ENCODE data around the gene PPP2R2C. TPM values are rescaled to one million over a fixed set of nuclear protein-coding genes. Genes with fewer than 3 reads are reported as not detected.

The PPP2R2C gene
- total and polyA plus RNA-seq, 2 of the 4 experiments (the other 2 are of a cell fraction): 0.03 TPM; not detected in 1

- H4K91ac ChIP-seq (ENCODE audit: insufficient read depth, low read depth, low read length): no peak overlapping the region
- intact Hi-C loops (cut with micrococcal nuclease): no loop called here
- peaks cover 26% of the 10 kb centered on the region; the same call in 1 of the 2 replicates for H3K36me3 ChIP-seq (ENCODE audit: control insufficient read depth, insufficient read depth, low read length)
- no peak overlapping the region for H3K4me3 ChIP-seq (ENCODE audit: insufficient read depth, low read depth, low read length)
- H3K27ac ChIP-seq (ENCODE audit: insufficient read depth, low read length): no peak overlapping the region
- peaks cover 22 to 63% of the 10 kb centered on the region in 2 experiments for H3K79me1 ChIP-seq (ENCODE audit: low read depth in 1 of 2, low read length in 2 of 2)
- peaks cover 66% of the 10 kb centered on the region for H4K20me1 ChIP-seq (ENCODE audit: insufficient read depth, low read length)
- no peak overlapping the region for H2AFZ ChIP-seq (replicated peaks; ENCODE audit: low read length, poor library complexity)
- no peak overlapping the region for H3K14ac ChIP-seq (replicated peaks; ENCODE audit: low read depth, low read length)
- WGBS, 2 experiments (ENCODE audit: extremely low coverage in 2 of 2, insufficient read length in 1 of 2): 96% methylated on average over 4 of the region's 10 CpGs; no CpG with 5 or more reads in 1 of the 2 experiments
- no peak for TF ChIP-seq SMC3 (IDR thresholded peaks at IDR 0.05; ENCODE audit: low read depth, low read length)
- TF ChIP-seq NFE2L2 (IDR thresholded peaks at IDR 0.05; ENCODE audit: low read depth, low read length): no peak
- no peak for TF ChIP-seq MXI1 (IDR thresholded peaks at IDR 0.05; ENCODE audit: borderline replicate concordance, low read depth, low read length)
- no peak for TF ChIP-seq RCOR1 (IDR thresholded peaks at IDR 0.05; ENCODE audit: insufficient replicate concordance, low read length)
- no peak for TF ChIP-seq POLR2A (IDR thresholded peaks at IDR 0.05; ENCODE audit: low read depth, low read length)
- TF ChIP-seq CEBPB (IDR thresholded peaks at IDR 0.05; ENCODE audit: low read depth, low read length): no peak
- no peak for TF ChIP-seq USF2 (IDR thresholded peaks at IDR 0.05; ENCODE audit: low read depth, low read length)
- no peak for TF ChIP-seq RAD21 (IDR thresholded peaks at IDR 0.05; ENCODE audit: low read length)
- TF ChIP-seq RFX5 (IDR thresholded peaks at IDR 0.05; ENCODE audit: low read depth, low read length): no peak
- no peak for TF ChIP-seq CHD1 (IDR thresholded peaks at IDR 0.05; ENCODE audit: low read depth, low read length)
- no peak for TF ChIP-seq ELK1 (IDR thresholded peaks at IDR 0.05; ENCODE audit: borderline replicate concordance, low read depth, low read length)
- TF ChIP-seq MAFK (IDR thresholded peaks at IDR 0.05; ENCODE audit: low read depth, low read length): no peak
- TF ChIP-seq MAZ (IDR thresholded peaks at IDR 0.05; ENCODE audit: borderline replicate concordance, low read depth, low read length): no peak
- no peak for TF ChIP-seq FOS (IDR thresholded peaks at IDR 0.05; ENCODE audit: low read depth, low read length)
- TF ChIP-seq CTCF (conservative IDR thresholded peaks at IDR 0.05; ENCODE audit: low read depth, low read length): no peak
- TF ChIP-seq BHLHE40 (IDR thresholded peaks at IDR 0.05; ENCODE audit: low read depth, low read length): no peak
- no peak overlapping the region for H3K56ac ChIP-seq (ENCODE audit: extremely low read depth, insufficient read depth, low read length)
- H4K8ac ChIP-seq (ENCODE audit: low read depth in 2 of 2, low read length in 2 of 2): no peak overlapping the region
- no peak overlapping the region for H3K18ac ChIP-seq (ENCODE audit: low read depth, low read length)
- no peak overlapping the region for H3K4me2 ChIP-seq (ENCODE audit: low read depth, low read length)
- DNase-seq (no peak), ATAC-seq (ENCODE audit: low read depth) (no peak)
- BruUV-seq (replicated peaks): no TSS peak
- H2BK15ac ChIP-seq (ENCODE audit: low read depth, low read length): no peak overlapping the region
- no peak overlapping the region for H4K5ac ChIP-seq (ENCODE audit: low read depth, low read length)
- ChIA-PET CTCF (no interaction called here), POLR2A (ENCODE audit: unreplicated experiment) (no interaction called here)
- no peak overlapping the region for H2BK5ac ChIP-seq (ENCODE audit: low read depth, low read length, poor library complexity, severe bottlenecking)
- H3K9me3 ChIP-seq (ENCODE audit: control insufficient read depth, insufficient read depth, low read length): no peaks in the 10 kb centered on the region
- peaks cover 41% of the 10 kb centered on the region for H3K4me1 ChIP-seq (ENCODE audit: control insufficient read depth, insufficient read depth, low read length)
- H2BK20ac ChIP-seq (ENCODE audit: low read depth, low read length): no peak overlapping the region
- H2AK5ac ChIP-seq (ENCODE audit: low read depth, low read length): no peak overlapping the region
- in situ Hi-C loops (cut with MboI; ENCODE audit: low sequenced_read_pairs): no loop called here
- H3K4ac ChIP-seq (ENCODE audit: low read depth, low read length): no peak overlapping the region
- no peak overlapping the region for H3K23ac ChIP-seq (ENCODE audit: low read depth, low read length)
- H3K27me3 ChIP-seq (ENCODE audit: control insufficient read depth, insufficient read depth, low read length): no peaks in the 10 kb centered on the region
- H2AK9ac ChIP-seq (replicated peaks; ENCODE audit: low read depth, low read length, poor library complexity): no peak overlapping the region
- no peak overlapping the region for H3K9ac ChIP-seq (ENCODE audit: low read depth, low read length)
- H2BK120ac ChIP-seq (ENCODE audit: low read depth, low read length): no peak overlapping the region
- H3K9me1 ChIP-seq (ENCODE audit: insufficient read depth, low read length): peaks cover 18% of the 10 kb centered on the region
- dilution Hi-C loops (cut with HindIII; ENCODE audit: low sequenced_read_pairs, unreplicated experiment): no loop called here
Measured at GRCh38 chr4:6275351-6275750, 197.1 kb downstream of the PPP2R2C start.

All from IMR-90 (cell line).